HG03558 (cell line): ENCODE results near the gene UBE2J2.

Experiments used
- ATAC-seq: cut with Tn5 transposase; IDR thresholded peaks from one replicate; pipeline ENCODE4 v1.9.1; 2021; ENCODE audit warnings: moderate number of reproducible peaks; ENCODE audit not compliant: unreplicated experiment; ENCODE audit errors: extremely low read depth

UBE2J2 gene

GRCh38 chr1:1231400-1232207 lies 42.0 kb downstream of the UBE2J2 start, which contains the start of gene SDF4:
TSS of gene SDF4 (minus strand) at chr1:1232001. CDS start at chr1:1228772, 3,229 bp downstream.
- peak; percentile 81 for ATAC-seq

- ATAC-seq, result no peak
These were observed 42.8 kb downstream of the UBE2J2 start for GRCh38 chr1:1230656-1231399.

GRCh38 chr1:1229770-1230169 lies 43.9 kb downstream of the UBE2J2 start:
- no peak for ATAC-seq

GRCh38 chr1:1228596-1229321 lies 44.9 kb downstream of the UBE2J2 start:
- no peak for ATAC-seq

- no peak for ATAC-seq
These were observed 45.5 kb downstream of the UBE2J2 start for GRCh38 chr1:1228187-1228586.

GRCh38 chr1:1227386-1227785 lies 46.3 kb downstream of the UBE2J2 start:
- ATAC-seq, result no peak

- ATAC-seq, result no peak
These were observed 46.9 kb downstream of the UBE2J2 start for GRCh38 chr1:1226566-1227362.

GRCh38 chr1:1225913-1226312 lies 47.7 kb downstream of the UBE2J2 start:
- no peak for ATAC-seq

GRCh38 chr1:1225238-1225845 lies 48.3 kb downstream of the UBE2J2 start:
- no peak for ATAC-seq

GRCh38 chr1:1223891-1224290 lies 49.8 kb downstream of the UBE2J2 start:
- ATAC-seq, result no peak

- ATAC-seq, result no peak
These were observed 50.3 kb downstream of the UBE2J2 start for GRCh38 chr1:1223321-1223720.

- ATAC-seq, result no peak
These were observed 51.0 kb downstream of the UBE2J2 start for GRCh38 chr1:1222575-1223225.

GRCh38 chr1:1221887-1222574 lies 51.6 kb downstream of the UBE2J2 start:
- ATAC-seq, result no peak

- no peak for ATAC-seq
These were observed 53.5 kb downstream of the UBE2J2 start for GRCh38 chr1:1220197-1220596.

GRCh38 chr1:1219341-1219740 lies 54.3 kb downstream of the UBE2J2 start:
- ATAC-seq, result no peak

GRCh38 chr1:1218524-1219200 lies 55.0 kb downstream of the UBE2J2 start:
- no peak for ATAC-seq

- ATAC-seq, result no peak
These were observed 55.8 kb downstream of the UBE2J2 start for GRCh38 chr1:1217621-1218523.
